ENCODE data around the gene IQCN.

The IQCN gene

DNA sequence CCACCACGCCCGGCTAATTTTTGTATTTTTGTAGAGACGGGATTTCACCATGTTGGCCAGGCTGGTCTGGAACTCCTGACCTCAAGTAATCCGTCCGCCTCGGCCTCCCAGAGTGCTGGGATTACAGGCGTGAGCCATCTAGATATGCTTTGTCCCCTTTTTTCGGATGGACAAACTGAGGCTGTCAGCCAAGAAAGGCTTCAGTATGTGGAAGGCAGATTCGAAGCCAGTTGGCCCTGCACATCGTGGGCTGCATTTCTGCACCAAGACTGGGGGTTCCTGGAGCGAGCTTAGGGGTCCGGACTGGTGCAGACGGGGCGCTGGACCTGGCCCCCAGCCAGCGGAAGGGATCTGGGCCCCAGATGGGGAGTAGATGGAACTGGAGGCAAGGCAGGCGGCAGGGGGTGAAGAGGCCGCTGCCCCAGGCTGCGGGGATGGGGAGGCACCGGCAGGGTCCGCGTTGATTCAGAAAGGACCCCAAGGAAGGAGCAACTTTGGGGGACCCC, 16.8 kb upstream of the IQCN start:
- Histone ChIP-seq H3K4me1 (ENCODE audit: control insufficient read depth, insufficient read depth, low read length) (peaks cover 19% of the 10 kb centered on the region), H3K4me3 (ENCODE audit: low read depth, low read length) (peak overlapping the region; percentile 77), H3K9me3 (ENCODE audit: control insufficient read depth, insufficient read depth, low read length) (no peaks in the 10 kb centered on the region), H3K9ac (ENCODE audit: low read depth, low read length) (no peak overlapping the region), H3K36me3 (ENCODE audit: control insufficient read depth, insufficient read depth, low read length) (no peaks in the 10 kb centered on the region), H3K27me3 (ENCODE audit: control insufficient read depth, insufficient read depth, low read length) (peaks cover 8% of the 10 kb centered on the region)

GRCh38 chr19:18290302-18291018, 16.2 kb upstream of the IQCN start:
- Histone ChIP-seq H3K36me3 (ENCODE audit: control insufficient read depth, insufficient read depth, low read length) (no peaks in the 10 kb centered on the region), H3K9ac (ENCODE audit: low read depth, low read length) (no peak overlapping the region), H3K4me1 (ENCODE audit: control insufficient read depth, insufficient read depth, low read length) (peaks cover 19% of the 10 kb centered on the region), H3K27me3 (ENCODE audit: control insufficient read depth, insufficient read depth, low read length) (peaks cover 8% of the 10 kb centered on the region), H3K9me3 (ENCODE audit: control insufficient read depth, insufficient read depth, low read length) (no peaks in the 10 kb centered on the region), H3K4me3 (ENCODE audit: low read depth, low read length) (no peak overlapping the region)

DNA sequence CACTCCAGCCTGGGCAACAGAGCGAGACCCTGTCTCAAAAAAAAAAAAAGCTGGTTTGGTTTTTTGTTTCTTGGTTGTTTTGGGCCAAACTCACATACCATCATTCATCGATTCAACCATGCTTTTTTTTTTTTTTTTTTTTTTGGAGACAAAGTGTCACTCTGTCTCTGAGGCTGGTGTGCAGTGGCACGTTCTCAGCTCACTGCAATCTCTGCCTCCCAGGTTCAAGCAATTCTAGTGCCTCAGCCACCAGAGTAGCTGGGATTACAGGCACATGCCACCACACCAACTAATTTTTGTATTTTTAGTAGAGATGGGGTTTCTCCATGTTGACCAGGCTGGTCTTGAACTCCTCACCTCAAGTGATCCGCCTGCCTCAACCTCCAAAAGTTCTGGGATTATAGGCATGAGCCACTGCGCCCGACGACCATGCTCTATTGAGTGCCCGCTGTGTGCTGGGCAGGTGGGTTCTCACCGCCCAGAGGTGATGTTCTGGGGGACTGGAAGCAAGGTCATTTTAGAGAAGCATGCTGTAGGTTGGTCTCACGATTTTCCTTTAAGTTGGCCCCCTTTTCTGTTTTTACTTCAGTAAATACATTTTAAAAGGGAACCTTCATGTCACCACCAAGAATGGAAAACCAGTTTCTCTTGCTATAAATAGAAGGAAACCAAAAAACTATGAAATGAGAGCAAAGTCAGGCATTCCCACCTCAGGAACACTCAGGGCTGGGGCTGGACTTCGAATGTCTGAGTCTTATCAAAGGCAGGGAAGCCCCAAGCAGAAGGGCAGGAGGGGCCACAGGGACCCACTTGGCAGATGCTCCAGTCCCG, 15.4 kb upstream of the IQCN start:
- no peak overlapping the region for H3K9ac ChIP-seq (ENCODE audit: low read depth, low read length)
- no peaks in the 10 kb centered on the region for H3K9me3 ChIP-seq (ENCODE audit: control insufficient read depth, insufficient read depth, low read length)
- H3K4me1 ChIP-seq (ENCODE audit: control insufficient read depth, insufficient read depth, low read length) = peaks cover 19% of the 10 kb centered on the region
- no peak overlapping the region for H3K4me3 ChIP-seq (ENCODE audit: low read depth, low read length)
- no peaks in the 10 kb centered on the region for H3K36me3 ChIP-seq (ENCODE audit: control insufficient read depth, insufficient read depth, low read length)
- peaks cover 11% of the 10 kb centered on the region for H3K27me3 ChIP-seq (ENCODE audit: control insufficient read depth, insufficient read depth, low read length)

GRCh38 chr19:18287836-18288772, 13.9 kb upstream of the IQCN start:
- Histone ChIP-seq H3K9me3 (ENCODE audit: control insufficient read depth, insufficient read depth, low read length) (no peaks in the 10 kb centered on the region), H3K27me3 (ENCODE audit: control insufficient read depth, insufficient read depth, low read length) (peaks cover 11% of the 10 kb centered on the region), H3K36me3 (ENCODE audit: control insufficient read depth, insufficient read depth, low read length) (no peaks in the 10 kb centered on the region), H3K4me1 (ENCODE audit: control insufficient read depth, insufficient read depth, low read length) (peaks cover 10% of the 10 kb centered on the region), H3K9ac (ENCODE audit: low read depth, low read length) (peak overlapping the region; percentile 37), H3K4me3 (ENCODE audit: low read depth, low read length) (peak overlapping the region; percentile 36)

GRCh38 chr19:18286973-18287635, 12.9 kb upstream of the IQCN start:
- Histone ChIP-seq H3K4me1 (ENCODE audit: control insufficient read depth, insufficient read depth, low read length) (peaks cover 10% of the 10 kb centered on the region), H3K4me3 (ENCODE audit: low read depth, low read length) (peak overlapping the region; percentile 36), H3K36me3 (ENCODE audit: control insufficient read depth, insufficient read depth, low read length) (no peaks in the 10 kb centered on the region), H3K27me3 (ENCODE audit: control insufficient read depth, insufficient read depth, low read length) (peaks cover 11% of the 10 kb centered on the region), H3K9me3 (ENCODE audit: control insufficient read depth, insufficient read depth, low read length) (no peaks in the 10 kb centered on the region), H3K9ac (ENCODE audit: low read depth, low read length) (peak overlapping the region; percentile 37)

GRCh38 chr19:18284712-18285360, 10.6 kb upstream of the IQCN start:
- Histone ChIP-seq H3K4me3 (ENCODE audit: low read depth, low read length) (no peak overlapping the region), H3K27me3 (ENCODE audit: control insufficient read depth, insufficient read depth, low read length) (peaks cover 11% of the 10 kb centered on the region), H3K36me3 (ENCODE audit: control insufficient read depth, insufficient read depth, low read length) (no peaks in the 10 kb centered on the region), H3K9me3 (ENCODE audit: control insufficient read depth, insufficient read depth, low read length) (no peaks in the 10 kb centered on the region), H3K9ac (ENCODE audit: low read depth, low read length) (no peak overlapping the region), H3K4me1 (ENCODE audit: control insufficient read depth, insufficient read depth, low read length) (peaks cover 4% of the 10 kb centered on the region)

GRCh38 chr19:18283338-18283737, 9.1 kb upstream of the IQCN start:
- H3K36me3 ChIP-seq (ENCODE audit: control insufficient read depth, insufficient read depth, low read length) = no peaks in the 10 kb centered on the region
- peaks cover 4% of the 10 kb centered on the region for H3K4me1 ChIP-seq (ENCODE audit: control insufficient read depth, insufficient read depth, low read length)
- no peak overlapping the region for H3K4me3 ChIP-seq (ENCODE audit: low read depth, low read length)
- no peak overlapping the region for H3K9ac ChIP-seq (ENCODE audit: low read depth, low read length)
- H3K27me3 ChIP-seq (ENCODE audit: control insufficient read depth, insufficient read depth, low read length) = peaks cover 11% of the 10 kb centered on the region
- no peaks in the 10 kb centered on the region for H3K9me3 ChIP-seq (ENCODE audit: control insufficient read depth, insufficient read depth, low read length)

DNA sequence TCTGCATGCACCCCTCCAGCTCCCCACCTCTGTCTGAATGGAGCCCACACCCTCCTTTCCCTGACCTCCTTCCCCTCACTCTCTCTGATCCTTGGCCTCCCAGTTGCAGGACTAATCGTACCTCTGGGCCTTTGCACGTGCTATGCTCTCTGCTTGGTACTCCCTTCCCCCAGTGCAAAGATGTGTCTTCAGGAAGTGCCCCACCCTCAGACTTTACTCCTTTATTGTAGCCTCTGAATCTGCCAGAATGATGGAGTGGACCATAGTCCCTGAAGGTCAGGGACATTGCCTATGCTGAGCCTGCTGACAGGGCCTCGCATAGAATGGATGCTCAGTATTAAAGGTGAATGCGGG, 8.5 kb upstream of the IQCN start:
- Histone ChIP-seq H3K9ac (ENCODE audit: low read depth, low read length) (peak overlapping the region; percentile 88), H3K4me1 (ENCODE audit: control insufficient read depth, insufficient read depth, low read length) (peaks cover 4% of the 10 kb centered on the region), H3K27me3 (ENCODE audit: control insufficient read depth, insufficient read depth, low read length) (peaks cover 11% of the 10 kb centered on the region), H3K9me3 (ENCODE audit: control insufficient read depth, insufficient read depth, low read length) (no peaks in the 10 kb centered on the region), H3K36me3 (ENCODE audit: control insufficient read depth, insufficient read depth, low read length) (peaks cover 3% of the 10 kb centered on the region), H3K4me3 (ENCODE audit: low read depth, low read length) (peak overlapping the region; percentile 84)

GRCh38 chr19:18282021-18282787, 8.0 kb upstream of the IQCN start:
- no peaks in the 10 kb centered on the region for H3K4me1 ChIP-seq (ENCODE audit: control insufficient read depth, insufficient read depth, low read length)
- H3K4me3 ChIP-seq (ENCODE audit: low read depth, low read length) = peak overlapping the region; percentile 84

More at GRCh38 chr19:18282021-18282787, 8.0 kb upstream of the IQCN start:
- Histone ChIP-seq H3K9ac (ENCODE audit: low read depth, low read length) (peak overlapping the region; percentile 88), H3K27me3 (ENCODE audit: control insufficient read depth, insufficient read depth, low read length) (peaks cover 11% of the 10 kb centered on the region), H3K36me3 (ENCODE audit: control insufficient read depth, insufficient read depth, low read length) (peaks cover 3% of the 10 kb centered on the region), H3K9me3 (ENCODE audit: control insufficient read depth, insufficient read depth, low read length) (no peaks in the 10 kb centered on the region)
